ENCODE measurements around the gene KNDC1.

The KNDC1 gene

GRCh38 chr10:133266056-133266795 lies 106.2 kb downstream of the KNDC1 start:
- DNase-seq (ENCODE audit: low read depth) = no peak
- no peak for TF ChIP-seq CTCF (IDR thresholded peaks at IDR 0.05; ENCODE audit: low read depth, low read length, missing control alignments)
- no peak overlapping the region for H3K4me3 ChIP-seq (ENCODE audit: low read depth, low read length)
- in situ Hi-C loops (cut with HindIII; ENCODE audit: low sequenced_read_pairs) = no loop called here

GRCh38 chr10:133267293-133267692 lies 107.3 kb downstream of the KNDC1 start:
- no peak for TF ChIP-seq CTCF (IDR thresholded peaks at IDR 0.05; ENCODE audit: low read depth, low read length, missing control alignments)
- no peak for DNase-seq (ENCODE audit: low read depth)
- in situ Hi-C loops (cut with HindIII; ENCODE audit: low sequenced_read_pairs) = no loop called here
- no peak overlapping the region for H3K4me3 ChIP-seq (ENCODE audit: low read depth, low read length)

GRCh38 chr10:133267829-133268228 lies 107.8 kb downstream of the KNDC1 start:
- in situ Hi-C loops (cut with HindIII; ENCODE audit: low sequenced_read_pairs) = no loop called here
- TF ChIP-seq CTCF (IDR thresholded peaks at IDR 0.05; ENCODE audit: low read depth, low read length, missing control alignments) = no peak
- DNase-seq (ENCODE audit: low read depth) = no peak
- H3K4me3 ChIP-seq (ENCODE audit: low read depth, low read length) = no peak overlapping the region

DNA sequence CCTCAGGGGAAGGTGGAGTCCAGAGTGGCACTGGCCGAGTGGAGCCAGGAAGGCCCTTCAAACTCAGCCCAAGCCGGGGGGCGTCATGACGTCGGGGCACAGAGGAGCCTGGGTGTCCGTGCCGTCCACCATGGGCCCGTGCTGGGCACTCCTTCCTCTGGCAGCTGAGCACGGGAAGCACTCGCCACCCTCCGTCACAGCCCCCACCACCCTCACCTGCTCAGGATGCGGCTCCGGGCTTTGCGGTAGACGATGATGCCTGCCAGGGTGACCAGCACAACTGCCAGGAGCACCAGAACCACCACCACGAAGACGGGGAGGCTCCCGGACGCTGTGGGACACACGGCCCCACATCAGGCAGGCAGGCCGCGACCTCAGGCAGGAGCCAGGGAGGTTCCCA lies 108.5 kb downstream of the KNDC1 start:
- TF ChIP-seq CTCF (IDR thresholded peaks at IDR 0.05; ENCODE audit: low read depth, low read length, missing control alignments) = no peak
- DNase-seq (ENCODE audit: low read depth) = no peak
- H3K4me3 ChIP-seq (ENCODE audit: low read depth, low read length) = no peak overlapping the region
- in situ Hi-C loops (cut with HindIII; ENCODE audit: low sequenced_read_pairs) = no loop called here

DNA sequence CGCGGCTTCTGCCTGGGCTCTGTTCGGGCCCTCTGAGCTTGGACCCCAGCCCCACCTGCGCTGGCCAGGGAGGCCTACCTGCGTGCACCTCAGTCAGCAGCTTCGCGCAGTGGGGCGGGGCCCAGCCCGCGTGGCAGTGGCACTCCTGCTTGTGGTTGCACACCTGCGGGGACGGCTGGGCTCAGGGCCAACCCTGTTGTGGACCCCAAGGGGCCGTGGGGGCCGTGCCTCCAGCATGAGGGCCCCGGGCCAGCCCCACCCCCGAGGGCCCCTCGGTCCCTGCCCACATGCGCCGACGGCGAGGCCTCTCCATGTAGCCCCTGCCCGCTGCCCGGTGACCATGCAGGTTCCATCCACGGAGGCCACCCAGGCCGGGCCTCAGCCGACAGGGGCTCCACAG lies 109.3 kb downstream of the KNDC1 start:
- DNase-seq (ENCODE audit: low read depth) = no peak
- H3K4me3 ChIP-seq (ENCODE audit: low read depth, low read length) = no peak overlapping the region
- in situ Hi-C loops (cut with HindIII; ENCODE audit: low sequenced_read_pairs) = no loop called here
- TF ChIP-seq CTCF (IDR thresholded peaks at IDR 0.05; ENCODE audit: low read depth, low read length, missing control alignments) = no peak

GRCh38 chr10:133270204-133270603 lies 110.2 kb downstream of the KNDC1 start:
- in situ Hi-C loops (cut with HindIII; ENCODE audit: low sequenced_read_pairs) = no loop called here

More at GRCh38 chr10:133270204-133270603, 110.2 kb downstream of the KNDC1 start:
- no peak overlapping the region for H3K4me3 ChIP-seq (ENCODE audit: low read depth, low read length)
- DNase-seq (ENCODE audit: low read depth) = no peak
- TF ChIP-seq CTCF (IDR thresholded peaks at IDR 0.05; ENCODE audit: low read depth, low read length, missing control alignments) = no peak

Data from astrocyte of the cerebellum (primary cell).